ENCODE data around the gene ANKRD2. TPM values are rescaled to one million over a fixed set of nuclear protein-coding genes. Genes with fewer than 3 reads are reported as not detected.

The ANKRD2 gene
- total RNA-seq, 1 donor from 2014 or later, result not detected

DNA sequence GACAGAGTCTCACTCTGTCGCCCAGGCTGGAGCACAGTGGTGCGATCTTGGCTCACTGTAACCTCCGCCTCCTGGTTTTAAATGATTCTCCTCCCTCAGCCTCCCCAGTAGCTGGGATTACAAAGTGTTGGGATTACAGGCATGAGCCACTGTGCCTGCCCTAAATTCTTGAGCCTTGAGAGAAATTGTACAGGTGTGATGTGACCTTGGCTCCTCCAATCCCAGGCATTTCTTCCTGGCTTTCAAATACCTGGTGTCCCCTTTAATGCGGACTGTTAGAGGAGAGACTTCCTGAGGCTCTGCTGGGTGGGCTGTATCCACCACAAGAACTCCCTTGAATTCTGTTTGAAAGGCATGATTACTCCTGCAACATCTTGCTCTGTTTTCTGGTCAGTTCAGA lies 45.7 kb downstream of the ANKRD2 start:
- Histone ChIP-seq H3K4me1 (no peaks in the 10 kb centered on the region), H3K27ac (no peak overlapping the region), H3K36me3 (no peaks in the 10 kb centered on the region), H3K27me3 (no peaks in the 10 kb centered on the region), H3K9me3 (no peaks in the 10 kb centered on the region), H3K4me3 (no peak overlapping the region)
- intact Hi-C loops (cut with DNase I), result no loop called here
- TF ChIP-seq, protein P1, sequence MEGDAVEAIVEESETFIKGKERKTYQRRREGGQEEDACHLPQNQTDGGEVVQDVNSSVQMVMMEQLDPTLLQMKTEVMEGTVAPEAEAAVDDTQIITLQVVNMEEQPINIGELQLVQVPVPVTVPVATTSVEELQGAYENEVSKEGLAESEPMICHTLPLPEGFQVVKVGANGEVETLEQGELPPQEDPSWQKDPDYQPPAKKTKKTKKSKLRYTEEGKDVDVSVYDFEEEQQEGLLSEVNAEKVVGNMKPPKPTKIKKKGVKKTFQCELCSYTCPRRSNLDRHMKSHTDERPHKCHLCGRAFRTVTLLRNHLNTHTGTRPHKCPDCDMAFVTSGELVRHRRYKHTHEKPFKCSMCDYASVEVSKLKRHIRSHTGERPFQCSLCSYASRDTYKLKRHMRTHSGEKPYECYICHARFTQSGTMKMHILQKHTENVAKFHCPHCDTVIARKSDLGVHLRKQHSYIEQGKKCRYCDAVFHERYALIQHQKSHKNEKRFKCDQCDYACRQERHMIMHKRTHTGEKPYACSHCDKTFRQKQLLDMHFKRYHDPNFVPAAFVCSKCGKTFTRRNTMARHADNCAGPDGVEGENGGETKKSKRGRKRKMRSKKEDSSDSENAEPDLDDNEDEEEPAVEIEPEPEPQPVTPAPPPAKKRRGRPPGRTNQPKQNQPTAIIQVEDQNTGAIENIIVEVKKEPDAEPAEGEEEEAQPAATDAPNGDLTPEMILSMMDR (IDR thresholded peaks at IDR 0.05), result no peak
- DNase-seq (ENCODE audit: low spot score in 2 of 2), result no peak

DNA sequence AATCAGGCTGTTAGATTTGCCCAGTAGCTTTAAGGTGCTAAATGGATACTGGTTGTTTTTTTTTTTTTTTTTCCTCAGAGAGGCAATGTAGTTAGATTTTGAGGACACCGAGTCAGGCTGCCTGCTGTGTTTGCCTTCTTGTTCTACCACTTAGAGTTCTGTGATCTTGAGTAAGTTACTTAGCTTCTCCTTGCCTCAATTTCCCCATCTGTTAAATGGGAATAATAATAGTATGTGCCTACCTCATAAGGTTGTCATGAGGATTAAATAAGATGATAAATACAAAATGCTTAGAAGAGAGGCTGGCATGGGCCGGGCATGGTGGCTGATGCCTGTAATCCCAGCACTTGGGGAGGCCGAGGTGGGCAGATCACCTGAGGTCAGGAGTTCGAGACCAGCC lies 46.2 kb downstream of the ANKRD2 start:
- no peak for DNase-seq (ENCODE audit: low spot score in 2 of 2)
- intact Hi-C loops (cut with DNase I), result no loop called here
- H3K9me3 ChIP-seq, result no peaks in the 10 kb centered on the region

DNA sequence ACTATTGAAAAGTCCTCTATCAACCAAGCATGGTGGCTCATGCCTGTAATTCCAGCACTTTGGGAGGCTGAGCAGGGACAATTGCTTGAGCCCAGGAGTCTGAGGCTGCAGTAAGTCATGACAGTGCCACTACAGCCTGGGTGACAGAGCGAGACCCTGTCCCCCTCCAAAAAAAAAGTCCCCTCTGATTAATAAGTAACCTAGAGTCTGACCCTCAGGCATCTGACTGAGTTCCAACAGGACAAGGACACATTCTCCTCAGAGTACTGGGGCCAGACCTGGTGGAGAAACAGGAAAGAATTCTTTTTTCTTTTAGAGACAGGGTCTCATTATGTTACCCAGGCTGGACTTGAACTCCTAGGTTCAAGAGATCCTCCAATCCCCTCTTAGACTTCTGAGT lies 50.7 kb downstream of the ANKRD2 start:
- no peak for DNase-seq (ENCODE audit: low spot score in 2 of 2)

More for the DNA sequence above, 46.2 kb downstream of the ANKRD2 start:
- no peaks in the 10 kb centered on the region for H3K4me1 ChIP-seq
- H3K36me3 ChIP-seq, result no peaks in the 10 kb centered on the region
- TF ChIP-seq, protein P1 (IDR thresholded peaks at IDR 0.05), result no peak
- no peak overlapping the region for H3K4me3 ChIP-seq
- no peaks in the 10 kb centered on the region for H3K27me3 ChIP-seq
- no peak overlapping the region for H3K27ac ChIP-seq

DNA sequence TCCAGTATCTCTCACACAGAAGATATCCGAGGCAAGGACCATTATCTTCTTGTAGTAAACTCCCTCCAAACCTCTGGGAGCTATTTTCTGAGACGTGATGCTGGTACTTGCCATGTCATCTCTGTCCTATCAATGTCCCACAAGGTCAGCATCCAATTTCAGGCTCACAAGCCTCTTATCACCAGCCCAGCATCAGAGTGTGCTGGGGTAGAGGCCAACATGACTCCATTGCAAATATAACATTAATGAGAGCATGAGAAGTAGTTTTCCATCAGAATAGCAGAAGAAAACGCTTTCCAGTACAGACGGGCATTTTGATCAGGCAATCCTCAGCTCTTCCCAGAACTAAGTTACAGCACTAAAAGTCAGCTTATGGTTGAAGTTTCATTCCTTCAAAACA lies 55.2 kb downstream of the ANKRD2 start:
- H3K9me3 ChIP-seq, result no peaks in the 10 kb centered on the region
- no peaks in the 10 kb centered on the region for H3K36me3 ChIP-seq
- peak overlapping the region in 1 of 2 donors; percentile 26 for H3K27ac ChIP-seq
- TF ChIP-seq, protein P1 (IDR thresholded peaks at IDR 0.05), result no peak
- intact Hi-C loops (cut with DNase I), result no loop called here
- no peaks in the 10 kb centered on the region for H3K27me3 ChIP-seq
- no peaks in the 10 kb centered on the region for H3K4me1 ChIP-seq
- no peak overlapping the region for H3K4me3 ChIP-seq
- DNase-seq (ENCODE audit: low spot score in 2 of 2), result no peak

More for the DNA sequence above, 50.7 kb downstream of the ANKRD2 start:
- intact Hi-C loops (cut with DNase I), result no loop called here
- no peak overlapping the region for H3K27ac ChIP-seq
- TF ChIP-seq, protein P1 (IDR thresholded peaks at IDR 0.05), result no peak
- H3K4me1 ChIP-seq, result no peaks in the 10 kb centered on the region
- no peaks in the 10 kb centered on the region for H3K9me3 ChIP-seq
- no peaks in the 10 kb centered on the region for H3K27me3 ChIP-seq
- H3K4me3 ChIP-seq, result no peak overlapping the region
- no peaks in the 10 kb centered on the region for H3K36me3 ChIP-seq

DNA sequence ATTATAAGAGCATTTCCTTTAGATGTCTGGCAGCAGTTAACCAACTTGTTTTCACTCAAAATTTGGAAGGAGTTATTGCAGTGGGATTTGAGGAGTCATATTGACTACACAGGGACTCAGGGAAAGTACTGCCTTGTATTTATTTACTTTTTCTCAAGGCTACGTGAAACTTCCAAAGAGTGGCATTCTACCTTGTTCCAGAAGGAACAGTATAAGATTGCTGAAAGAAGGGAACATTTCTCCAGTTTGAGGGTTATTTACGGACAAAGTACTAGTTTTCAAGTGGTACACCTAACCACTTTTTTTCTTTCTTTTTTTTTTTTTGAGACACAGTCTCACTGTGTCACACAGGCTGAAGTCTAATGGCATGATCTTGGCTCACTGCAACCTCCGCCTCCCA lies 55.6 kb downstream of the ANKRD2 start:
- TF ChIP-seq, protein P1 (IDR thresholded peaks at IDR 0.05), result no peak
- no peak for DNase-seq (ENCODE audit: low spot score in 2 of 2)
- Histone ChIP-seq H3K4me1 (no peaks in the 10 kb centered on the region), H3K9me3 (no peaks in the 10 kb centered on the region), H3K4me3 (no peak overlapping the region), H3K27me3 (no peaks in the 10 kb centered on the region), H3K27ac (peak overlapping the region; percentile 17 to 26), H3K36me3 (no peaks in the 10 kb centered on the region)
- intact Hi-C loops (cut with DNase I), result no loop called here

DNA sequence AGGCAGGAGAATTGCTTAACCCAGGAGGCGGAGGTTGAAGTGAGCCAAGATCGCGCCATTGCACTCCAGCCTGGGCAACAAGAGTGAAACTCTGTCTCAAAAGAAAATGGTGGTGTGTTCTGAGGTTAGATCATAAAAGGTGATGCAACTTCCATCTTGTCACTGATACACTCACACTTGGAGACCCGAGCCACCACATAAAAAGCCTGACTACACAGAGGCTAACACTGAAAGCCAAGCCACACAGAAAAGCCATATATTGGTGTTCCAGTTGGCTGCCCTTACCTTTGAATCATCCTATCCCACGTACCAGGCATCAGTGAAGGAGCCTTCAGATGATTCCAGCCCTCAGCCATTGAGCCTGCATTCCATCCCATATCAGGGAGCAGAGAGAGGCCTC lies 56.7 kb downstream of the ANKRD2 start:
- Histone ChIP-seq H3K4me3 (no peak overlapping the region), H3K9me3 (no peaks in the 10 kb centered on the region), H3K4me1 (peaks cover 0 to 3% of the 10 kb centered on the region in 2 donors), H3K36me3 (no peaks in the 10 kb centered on the region), H3K27me3 (no peaks in the 10 kb centered on the region), H3K27ac (no peak overlapping the region)
- intact Hi-C loops (cut with DNase I), result no loop called here
- TF ChIP-seq, protein P1 (IDR thresholded peaks at IDR 0.05), result no peak
- no peak for DNase-seq (ENCODE audit: low spot score in 2 of 2)

Measured in ascending aorta (tissue), 2 donors.